T1000 (cell line): Measurements from ENCODE around the gene GADD45B.
A peak's percentile ranks its signal among the peaks of the same experiment; 100 is the strongest.
"Not testable (repeated sequence)": the region's sequence is repeated elsewhere in the genome, so short reads cannot be mapped to it uniquely, and the experiment has no call there.

Source experiments
- DNase-seq: peaks from one replicate; lab custom pipeline; 2025; ENCODE audit warnings: mixed read lengths; lab: John Stamatoyannopoulos, UW

GADD45B gene

DNA sequence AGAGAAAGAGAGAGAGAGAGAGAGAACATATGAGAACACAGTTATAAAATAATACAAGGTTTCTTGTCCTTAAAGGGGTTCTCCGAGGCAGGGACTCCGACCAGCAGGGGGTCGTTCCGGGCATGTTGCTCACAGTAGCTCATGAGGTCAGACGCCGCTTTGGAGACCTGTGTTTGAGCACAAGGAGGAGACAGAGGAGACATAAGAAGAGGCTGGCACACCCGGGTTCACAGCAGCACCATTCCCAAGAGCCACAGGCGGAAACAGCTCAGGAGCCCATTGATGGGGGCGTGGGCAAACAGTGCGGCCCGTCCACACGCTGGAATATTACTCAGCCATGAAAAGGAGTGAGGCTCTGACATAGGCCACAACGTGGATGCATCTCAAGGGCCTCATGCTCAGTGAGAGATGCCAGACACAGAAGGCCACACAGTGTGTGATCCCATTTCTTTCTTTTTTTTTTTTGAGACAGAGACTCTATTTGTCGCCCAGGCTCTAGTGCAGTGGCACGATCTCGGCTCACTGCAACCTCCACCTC, 39.1 kb downstream of the GADD45B start:
- no peak for DNase-seq

DNA sequence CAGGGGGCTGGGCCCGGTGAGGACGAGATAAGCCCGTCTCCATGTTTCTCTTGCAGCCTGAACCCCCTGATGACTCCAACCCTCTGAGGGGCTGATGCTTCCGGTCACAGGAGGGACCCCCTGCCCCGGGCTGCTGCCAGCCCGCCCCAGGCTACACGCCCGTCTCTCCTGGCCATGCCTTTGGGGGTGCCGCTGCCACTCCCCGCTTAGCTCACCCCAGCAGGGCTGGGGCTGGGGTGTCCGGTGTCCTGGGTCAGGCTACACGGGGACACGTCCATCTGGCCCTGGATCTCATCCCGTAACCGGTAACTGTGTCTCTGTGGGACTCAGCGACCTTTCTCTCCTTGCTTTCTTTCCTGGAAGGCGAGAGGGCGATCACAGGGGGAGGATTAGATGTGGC, 40.8 kb downstream of the GADD45B start:
- no peak for DNase-seq

DNA sequence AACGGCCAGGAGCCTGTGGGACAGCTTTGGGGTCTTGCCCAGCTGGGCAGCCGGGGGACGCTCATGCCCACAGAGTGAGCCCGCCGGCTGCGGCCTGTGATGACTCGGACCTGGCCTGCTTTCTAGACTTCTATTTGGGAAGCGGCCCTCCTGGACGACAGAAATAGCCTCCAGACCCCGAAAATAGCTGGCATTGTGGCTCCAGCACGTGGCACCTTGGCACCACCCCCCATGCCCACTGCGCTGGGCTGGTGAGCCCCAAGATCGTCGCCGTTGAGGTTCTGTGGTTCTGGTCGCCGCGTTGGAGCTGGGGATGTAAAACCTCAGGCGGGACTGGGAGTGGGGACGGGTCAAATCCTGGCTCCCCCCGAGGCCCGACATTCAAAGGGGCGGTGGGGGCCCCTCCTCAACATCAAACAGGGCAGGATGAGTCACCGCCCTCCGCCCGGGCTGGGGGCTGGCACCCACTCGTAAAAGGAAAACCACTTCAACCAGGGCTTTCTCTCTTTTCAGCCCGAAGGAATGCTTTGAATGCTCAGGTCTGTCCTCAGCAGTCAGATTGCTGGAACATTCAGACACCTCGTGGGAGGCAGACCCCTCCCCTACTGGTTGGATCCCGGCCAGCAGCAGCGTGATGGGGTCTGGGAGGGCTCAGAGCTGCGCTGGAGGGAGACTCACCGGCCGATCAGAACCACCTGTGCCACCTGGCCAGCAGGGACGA, 42.1 kb downstream of the GADD45B start:
- DNase-seq, result no peak

DNA sequence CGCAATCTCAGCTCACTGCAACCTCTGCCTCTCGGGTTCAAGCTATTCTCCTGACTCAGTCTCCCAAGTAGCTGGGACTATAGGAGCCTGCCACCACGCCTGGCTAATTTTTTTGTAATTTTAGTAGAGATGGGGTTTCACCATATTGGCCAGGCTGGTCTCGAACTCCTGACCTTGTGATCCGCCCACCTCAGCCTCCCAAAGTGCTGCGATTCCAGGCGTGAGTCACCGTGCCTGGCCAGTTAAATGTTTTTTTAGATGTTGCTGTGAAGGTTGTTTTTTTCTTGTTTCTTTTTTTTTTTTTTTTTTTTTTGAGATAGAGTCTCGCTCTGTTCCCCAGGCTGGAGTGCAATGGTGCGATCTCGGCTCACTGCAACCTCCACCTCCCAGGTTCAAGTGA, 42.9 kb downstream of the GADD45B start:
- DNase-seq, result not testable (repeated sequence)

DNA sequence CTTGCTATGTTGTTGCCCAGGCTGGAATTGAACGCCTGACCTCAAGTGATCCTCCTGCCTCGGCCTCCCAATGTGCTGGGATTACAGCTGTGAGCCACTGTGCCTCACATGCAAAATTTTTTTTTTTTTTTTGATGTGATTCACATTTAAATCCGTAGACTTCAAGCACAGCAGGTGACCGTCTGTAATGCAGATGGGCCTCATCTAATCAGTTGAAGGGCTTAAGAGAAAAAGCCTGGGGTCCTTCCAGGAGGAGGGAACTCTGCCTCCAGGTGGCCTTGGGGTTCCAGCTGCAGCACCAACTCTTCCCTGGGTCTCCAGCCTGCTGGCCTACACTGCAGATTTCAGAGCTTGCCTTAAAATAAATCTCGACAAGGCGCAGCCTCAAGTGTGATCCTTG, 43.6 kb downstream of the GADD45B start:
- no peak for DNase-seq

DNA sequence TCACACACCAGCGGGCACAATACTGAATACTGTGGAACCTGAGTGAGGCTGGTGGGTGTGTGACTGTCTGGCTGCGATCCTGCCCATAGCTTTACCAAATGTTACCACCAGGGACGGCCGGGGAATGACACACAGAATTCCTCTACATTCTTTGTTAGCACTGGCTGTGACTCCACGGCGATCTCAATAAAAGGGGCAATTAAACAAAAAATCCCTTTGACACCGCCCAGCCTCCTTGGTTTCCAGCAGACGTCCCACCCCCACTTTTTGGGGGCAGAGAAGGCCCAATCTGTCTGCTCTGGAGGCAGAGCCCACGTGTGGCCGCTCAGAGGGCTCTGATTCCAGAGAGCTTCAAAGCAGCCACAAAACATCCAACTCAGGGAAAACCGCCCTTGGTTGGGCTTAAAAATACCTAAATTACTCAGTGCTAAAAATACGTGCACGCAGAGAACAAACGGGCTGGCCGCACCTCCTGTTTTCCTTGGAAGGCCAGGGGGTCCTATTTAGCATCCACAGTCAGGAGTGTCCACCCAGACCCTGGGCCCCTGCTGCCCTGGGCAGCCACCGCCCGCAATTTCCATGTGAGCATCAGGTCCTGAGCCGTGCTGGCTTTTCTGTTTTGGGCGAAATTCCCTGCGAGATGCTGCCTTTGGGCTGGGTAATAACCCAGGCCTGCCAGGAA, 47.8 kb downstream of the GADD45B start:
- DNase-seq, result peak; percentile 54

DNA sequence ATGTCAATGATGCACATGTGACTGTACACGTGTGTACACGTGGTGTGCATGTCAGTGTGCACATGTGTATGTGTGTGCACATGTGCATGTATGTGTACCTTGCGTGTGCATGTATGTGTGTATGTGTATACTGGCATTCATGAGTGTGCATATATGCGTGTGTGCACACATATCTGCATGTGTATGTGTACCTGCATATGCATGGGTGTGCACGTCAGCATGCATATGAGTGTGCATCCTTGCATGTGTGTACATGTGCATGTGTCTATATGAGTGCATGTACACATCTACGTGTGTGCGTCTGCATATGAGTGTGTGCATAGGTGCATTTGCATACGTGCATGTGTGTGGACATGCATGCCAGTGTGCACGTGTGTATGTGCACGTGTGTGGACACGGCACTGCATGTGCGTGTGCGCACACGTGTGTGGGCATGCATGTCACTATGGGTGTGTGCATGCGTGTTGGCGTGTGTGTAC, 48.5 kb downstream of the GADD45B start:
- no peak for DNase-seq

DNA sequence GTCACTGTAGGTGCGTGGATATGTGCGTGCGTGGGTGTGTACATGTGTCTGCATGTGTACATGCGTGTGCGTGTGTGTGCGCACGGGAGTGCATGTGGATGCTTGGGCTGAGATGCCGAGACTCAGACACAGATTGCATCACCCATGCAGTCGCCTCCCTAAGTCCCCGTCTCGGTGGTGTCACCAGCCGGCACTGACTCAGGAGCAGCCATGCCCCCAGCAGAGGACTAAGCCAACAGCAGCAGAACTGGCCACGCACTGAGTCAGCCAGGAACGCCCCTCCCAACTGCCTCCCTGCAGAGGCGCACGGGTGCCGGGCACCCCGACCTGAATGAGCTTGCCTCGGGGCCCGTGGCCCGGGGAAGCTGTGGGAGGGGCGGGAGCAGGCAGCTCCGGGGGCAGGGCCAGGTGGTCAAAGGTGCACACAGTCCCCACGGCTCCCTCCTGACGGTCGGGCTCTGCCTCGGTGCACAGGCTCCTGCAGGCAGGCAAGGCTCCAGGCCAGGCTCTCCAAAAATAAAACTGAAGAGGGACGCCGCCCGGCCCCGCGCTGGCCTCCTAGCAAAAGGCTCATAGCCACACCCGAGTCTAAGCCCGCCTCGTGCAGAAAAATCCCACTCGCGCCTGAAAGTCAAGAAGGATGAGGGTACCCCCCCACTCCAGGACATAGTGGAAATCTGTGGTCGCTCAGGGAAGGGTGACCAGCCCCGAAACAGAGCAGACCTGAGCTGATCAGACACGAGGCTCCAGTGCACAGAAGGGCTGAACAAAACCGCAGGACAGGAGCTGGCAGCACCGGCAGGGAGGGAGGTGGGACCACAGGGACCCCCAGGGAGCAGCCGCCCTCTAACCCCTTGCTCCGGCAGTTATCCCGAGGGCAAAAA, 49.2 kb downstream of the GADD45B start:
- peak; percentile 93 for DNase-seq

DNA sequence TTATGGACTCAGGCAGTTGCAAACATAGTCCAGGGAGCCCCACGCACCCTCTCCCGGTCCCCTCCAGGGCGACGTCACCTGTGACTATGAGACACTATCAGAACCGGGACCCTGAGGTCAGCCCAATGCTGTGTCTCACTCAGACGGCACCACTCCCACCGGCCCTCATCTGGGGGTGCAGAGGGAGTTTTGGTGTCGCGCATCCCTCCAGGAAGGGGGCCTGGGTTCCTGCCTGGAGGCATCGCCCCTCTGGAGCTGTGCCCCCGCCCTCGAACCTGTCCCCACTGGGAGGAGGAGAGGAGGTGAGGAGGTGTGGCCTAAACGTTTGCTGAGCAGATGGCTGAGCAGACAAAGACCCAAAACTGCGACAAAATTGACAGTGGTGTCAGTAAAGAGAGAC, 51.2 kb downstream of the GADD45B start:
- no peak for DNase-seq

DNA sequence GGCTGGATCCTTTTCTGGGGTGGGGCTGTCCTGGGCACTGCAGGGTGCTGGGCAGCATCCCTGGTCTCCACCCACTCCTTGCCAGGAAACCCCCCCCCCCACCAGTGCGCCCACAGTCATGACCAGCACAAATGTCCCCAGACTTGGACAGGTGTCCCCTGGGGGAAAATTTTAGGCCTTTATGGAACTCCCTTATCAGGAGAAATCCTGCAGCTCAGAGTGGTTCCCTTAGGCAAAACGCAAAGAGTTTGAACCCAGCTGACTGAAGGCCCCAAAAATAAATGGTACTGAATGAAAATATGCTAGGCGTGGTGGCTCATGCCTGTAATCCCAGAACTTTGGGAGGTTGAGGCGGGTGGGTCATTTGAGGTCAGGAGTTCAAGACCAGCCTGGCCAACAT, 51.8 kb downstream of the GADD45B start:
- DNase-seq, result no peak
